ENCODE results near the gene GLIPR1.

GLIPR1 gene

DNA sequence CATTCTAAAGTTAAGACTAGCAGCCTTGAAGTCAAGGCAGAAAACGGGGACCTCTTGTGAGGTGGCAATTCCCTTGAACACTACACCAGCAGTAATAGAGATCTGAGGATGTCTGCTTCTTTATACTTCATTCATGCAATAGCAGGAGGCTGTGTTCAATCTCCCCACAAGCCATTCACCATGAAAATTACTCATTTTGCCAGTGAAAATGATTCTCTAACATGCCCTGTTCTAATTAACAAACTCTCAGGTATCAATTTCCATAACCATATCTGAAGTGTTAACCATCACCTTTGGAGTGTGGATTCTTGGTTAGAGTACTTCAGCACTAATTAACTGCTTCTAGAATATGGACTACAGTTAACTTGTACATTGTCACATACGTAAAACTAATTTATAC, 3.4 kb upstream of the GLIPR1 start:
- no peak overlapping the region for H3K4me3 ChIP-seq (replicated peaks; ENCODE audit: low read depth, low read length)
- no peak for DNase-seq (ENCODE audit: low read depth)
- TF ChIP-seq, protein P1, sequence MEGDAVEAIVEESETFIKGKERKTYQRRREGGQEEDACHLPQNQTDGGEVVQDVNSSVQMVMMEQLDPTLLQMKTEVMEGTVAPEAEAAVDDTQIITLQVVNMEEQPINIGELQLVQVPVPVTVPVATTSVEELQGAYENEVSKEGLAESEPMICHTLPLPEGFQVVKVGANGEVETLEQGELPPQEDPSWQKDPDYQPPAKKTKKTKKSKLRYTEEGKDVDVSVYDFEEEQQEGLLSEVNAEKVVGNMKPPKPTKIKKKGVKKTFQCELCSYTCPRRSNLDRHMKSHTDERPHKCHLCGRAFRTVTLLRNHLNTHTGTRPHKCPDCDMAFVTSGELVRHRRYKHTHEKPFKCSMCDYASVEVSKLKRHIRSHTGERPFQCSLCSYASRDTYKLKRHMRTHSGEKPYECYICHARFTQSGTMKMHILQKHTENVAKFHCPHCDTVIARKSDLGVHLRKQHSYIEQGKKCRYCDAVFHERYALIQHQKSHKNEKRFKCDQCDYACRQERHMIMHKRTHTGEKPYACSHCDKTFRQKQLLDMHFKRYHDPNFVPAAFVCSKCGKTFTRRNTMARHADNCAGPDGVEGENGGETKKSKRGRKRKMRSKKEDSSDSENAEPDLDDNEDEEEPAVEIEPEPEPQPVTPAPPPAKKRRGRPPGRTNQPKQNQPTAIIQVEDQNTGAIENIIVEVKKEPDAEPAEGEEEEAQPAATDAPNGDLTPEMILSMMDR (IDR thresholded peaks at IDR 0.05; ENCODE audit: low read length, missing control alignments): no peak

DNA sequence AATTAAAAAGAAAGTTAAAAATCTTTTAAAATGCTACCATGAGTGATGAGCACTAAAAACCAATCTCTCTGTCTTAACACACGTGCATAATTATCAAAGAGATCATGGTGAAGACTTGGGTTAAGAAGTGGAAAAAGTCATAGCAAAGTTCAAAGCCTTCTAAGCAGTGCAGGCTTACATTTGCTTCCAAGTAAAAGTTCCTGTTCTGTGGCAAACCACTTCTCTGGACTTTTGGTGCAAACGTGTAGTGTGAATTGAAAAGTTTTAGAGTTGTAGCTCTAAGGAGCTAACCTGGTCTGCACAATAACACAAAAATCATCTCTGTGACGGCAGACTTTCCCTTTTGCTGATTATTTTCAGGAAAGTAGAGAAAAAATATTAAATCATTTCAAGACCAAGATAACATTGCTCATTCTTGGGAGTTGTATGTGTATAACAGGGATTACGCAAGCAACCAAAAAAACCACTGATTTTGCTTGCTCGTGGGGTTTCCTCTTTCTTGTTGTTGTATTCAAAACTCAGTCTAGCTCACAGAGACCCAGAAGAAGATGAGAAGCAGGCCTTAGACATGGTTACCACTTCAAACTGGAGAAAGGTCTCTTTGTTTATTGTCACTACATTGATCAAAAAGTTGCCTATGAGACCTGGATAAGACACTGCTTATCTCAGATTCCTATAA, 2.3 kb upstream of the GLIPR1 start:
- peak; percentile 80 for DNase-seq (ENCODE audit: low read depth)

DNA sequence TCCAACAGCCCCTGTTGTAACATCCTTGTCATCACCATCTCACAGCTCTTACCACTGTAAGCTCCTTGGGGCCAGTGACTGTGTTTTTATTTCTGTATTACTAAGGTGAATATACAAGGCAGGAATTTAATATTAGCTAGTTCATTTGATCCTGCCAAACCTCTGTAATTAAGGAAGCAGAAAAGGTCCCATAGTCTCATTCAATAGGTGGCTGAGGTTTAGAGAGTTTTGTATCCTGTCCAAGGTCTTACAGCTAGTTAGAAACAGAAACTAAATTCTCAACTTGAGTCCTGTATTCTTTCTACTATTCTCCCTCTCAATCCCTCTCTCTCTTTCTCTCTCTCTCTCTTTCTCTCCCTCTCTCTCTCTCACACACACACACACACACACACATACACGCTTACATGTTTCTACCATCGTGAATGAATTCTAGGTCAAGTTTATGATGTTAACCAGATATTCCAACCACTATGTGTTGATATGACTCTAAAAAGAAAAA, 543 bp upstream of the GLIPR1 start:
- DNase-seq (ENCODE audit: low read depth): no peak
- peak overlapping the region; percentile 71 for H3K4me3 ChIP-seq (replicated peaks; ENCODE audit: low read depth, low read length)
- TF ChIP-seq, protein P1 (IDR thresholded peaks at IDR 0.05; ENCODE audit: low read length, missing control alignments): no peak

More for the DNA sequence above, 2.3 kb upstream of the GLIPR1 start:
- TF ChIP-seq, protein P1 (IDR thresholded peaks at IDR 0.05; ENCODE audit: low read length, missing control alignments): no peak
- H3K4me3 ChIP-seq (replicated peaks; ENCODE audit: low read depth, low read length): no peak overlapping the region

DNA sequence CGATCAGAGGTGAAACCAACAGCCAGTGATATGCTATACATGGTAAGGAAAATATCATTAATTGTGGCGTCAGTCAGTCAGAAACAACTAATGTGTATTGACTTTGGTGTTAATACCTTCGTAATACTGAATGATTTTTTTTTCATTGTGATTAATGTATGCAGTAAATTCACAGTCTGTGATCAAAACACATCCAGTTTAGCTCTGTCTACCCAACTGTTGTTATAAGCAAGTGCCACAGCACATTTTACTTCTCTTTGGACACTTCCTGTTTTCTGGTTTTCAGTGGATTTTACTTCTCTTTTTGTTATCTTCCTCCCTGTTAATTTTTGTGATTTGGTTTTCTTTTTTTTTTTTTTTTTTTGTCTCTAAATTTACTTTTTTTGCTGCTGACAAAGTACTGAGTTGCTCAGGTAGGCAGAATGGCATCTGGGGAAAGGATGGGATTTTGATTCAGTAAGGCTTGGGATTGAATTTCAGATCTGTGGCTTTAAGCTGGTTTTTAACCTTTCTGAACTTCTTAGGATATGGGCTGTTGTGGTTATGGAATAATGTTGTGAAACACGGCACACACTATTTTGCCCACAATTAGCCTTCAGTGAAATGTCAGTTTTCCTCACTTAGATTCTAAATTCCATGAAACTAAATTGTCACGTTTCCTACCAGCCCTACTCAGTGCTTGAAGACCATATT, 604 bp downstream of the GLIPR1 start:
- H3K4me3 ChIP-seq (replicated peaks; ENCODE audit: low read depth, low read length): peak overlapping the region; percentile 71
- peak; percentile 48 for DNase-seq (ENCODE audit: low read depth)
- TF ChIP-seq, protein P1 (IDR thresholded peaks at IDR 0.05; ENCODE audit: low read length, missing control alignments): no peak

GRCh38 chr12:75481774-75482173, 1.2 kb downstream of the GLIPR1 start:
- TF ChIP-seq, protein P1 (IDR thresholded peaks at IDR 0.05; ENCODE audit: low read length, missing control alignments): no peak
- peak overlapping the region; percentile 71 for H3K4me3 ChIP-seq (replicated peaks; ENCODE audit: low read depth, low read length)
- peak; percentile 87 for DNase-seq (ENCODE audit: low read depth)

DNA sequence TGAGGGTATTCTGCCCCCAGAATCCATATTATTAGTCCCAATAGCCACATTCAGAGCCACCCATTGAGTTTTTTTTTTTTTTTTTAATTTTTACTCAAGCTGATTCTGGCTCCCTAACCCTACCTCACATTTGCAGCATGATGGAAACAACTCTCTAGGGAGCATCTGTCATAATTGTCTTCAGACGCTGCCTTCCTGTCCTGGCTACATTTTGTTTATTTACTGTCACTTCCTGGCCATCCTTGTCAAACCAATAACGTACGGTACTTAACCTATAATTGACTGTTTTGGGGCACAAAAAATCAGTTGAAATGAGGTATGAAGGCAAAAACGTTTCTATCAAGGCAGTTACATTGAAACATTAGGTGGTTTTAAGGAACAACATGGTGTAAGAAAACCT, 2.1 kb downstream of the GLIPR1 start:
- H3K4me3 ChIP-seq (replicated peaks; ENCODE audit: low read depth, low read length): peak overlapping the region; percentile 71
- DNase-seq (ENCODE audit: low read depth): no peak
- TF ChIP-seq, protein P1 (IDR thresholded peaks at IDR 0.05; ENCODE audit: low read length, missing control alignments): no peak
